Esophagus squamous epithelium (tissue), 5 donors: ENCODE results near the gene NOP9. TPM values are rescaled to one million over a fixed set of nuclear protein-coding genes. Genes with fewer than 3 reads are reported as not detected.
A peak's percentile ranks its signal among the peaks of the same experiment; 100 is the strongest.

Experiments used
- DNase-seq: peaks from one replicate; lab custom pipeline; 2025; lab: John Stamatoyannopoulos, UW
- H3K27ac ChIP-seq, 4 donors: fragments of 200-600 bp; sonication (generic); one replicate each; pipeline ENCODE4 v1.5.1; 2016 to 2019; ENCODE audit warnings: mild to moderate bottlenecking in 1 of 4
- H3K27me3 ChIP-seq, 4 donors: fragments of 200-600 bp; sonication (generic); 1 replicate in 3 of 4; 2 replicates in 1 of 4; pipeline versions ENCODE4 v1.5.1 to v1.6.0; 2017 to 2021; ENCODE audit warnings: antibody characterized with exemption in 1 of 4
- H3K36me3 ChIP-seq, 3 donors: fragments of 200-600 bp; sonication (generic); one replicate each; pipeline ENCODE4 v1.5.1; 2016 to 2019
- H3K4me1 ChIP-seq, 3 donors: fragments of 200-600 bp; sonication (generic); one replicate each; pipeline ENCODE4 v1.5.1; 2017 to 2019
- H3K4me3 ChIP-seq, 4 donors: fragments of 200-600 bp; sonication (generic); 1 replicate in 3 of 4; 2 replicates in 1 of 4; pipeline ENCODE4 v1.5.1; 2016 to 2019; ENCODE audit warnings: mild to moderate bottlenecking in 2 of 4, moderate library complexity in 1 of 4
- H3K9me3 ChIP-seq, 3 donors: fragments of 200-600 bp; sonication (generic); one replicate each; pipeline ENCODE4 v1.5.1; 2016 to 2019
- POLR2A ChIP-seq, 4 donors: fragments of 450-650 bp; IDR thresholded peaks; one replicate each; pipeline ENCODE4 v1.6.1; 2017; ENCODE audit warnings: antibody characterized with exemption in 4 of 4, mild to moderate bottlenecking in 4 of 4, moderate library complexity in 3 of 4
- WGBS, 2 donors: methylation state at CpG; one replicate each; pipeline ENCODE4 v1.1.5; 2018; 5-methylcytosine and 5-hydroxymethylcytosine counted together
- intact Hi-C: fragments of 100-400 bp; cut with DNase I; formaldehyde crosslinking; loops from one replicate; pipeline ENCODE4 v1.15.0; 2022
- total RNA-seq, 4 donors: library from RNA; depleted of rRNA; stranded (reverse); fragments of >200 nt; gene quantifications; one replicate each; pipeline ENCODE4 v1.1.0, GENCODE V29; 2016
- TF ChIP-seq, protein P1 (sequence below), 6 experiments: fragments of 450-650 bp in 4 of 6; fragments of 200-600 bp in 2 of 6; sonication (generic) in 2 of 6; IDR thresholded peaks; one replicate each; pipeline ENCODE4 v1.5.1; 2016 to 2019; ENCODE audit warnings: antibody characterized with exemption in 6 of 6, mild to moderate bottlenecking in 4 of 6, moderate library complexity in 4 of 6
- donor health status: DM: yes; HTN: yes; CAD: no.

NOP9 gene
- total RNA-seq, 4 donors from 2014 or later, result 18.0 to 29.8 (median 25.0) TPM

DNA sequence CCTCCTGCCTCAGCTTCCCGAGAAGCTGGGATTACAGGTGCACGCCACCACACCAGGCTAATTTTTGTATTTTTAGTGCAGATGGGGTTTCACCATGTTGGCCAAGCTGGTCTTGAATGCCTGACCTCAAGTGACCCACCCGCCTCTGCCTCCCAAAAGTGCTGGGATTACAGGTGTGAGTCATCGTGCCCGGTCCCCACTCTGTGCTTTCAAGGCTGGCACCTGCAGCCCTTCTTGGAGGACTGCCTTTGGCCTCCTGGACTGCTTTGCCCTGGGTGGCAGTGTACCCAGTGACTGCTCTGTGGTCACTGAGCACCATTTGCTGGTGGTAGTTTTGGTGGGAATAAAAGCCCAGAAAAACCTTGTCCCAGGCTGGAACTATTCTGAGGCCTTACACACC, 12.7 kb upstream of the NOP9 start:
- intact Hi-C loops, result no loop called here
- 87 to 90% methylated on average over 3 to 5 of the region's 5 CpGs for WGBS, 2 donors
- TF ChIP-seq, protein P1, sequence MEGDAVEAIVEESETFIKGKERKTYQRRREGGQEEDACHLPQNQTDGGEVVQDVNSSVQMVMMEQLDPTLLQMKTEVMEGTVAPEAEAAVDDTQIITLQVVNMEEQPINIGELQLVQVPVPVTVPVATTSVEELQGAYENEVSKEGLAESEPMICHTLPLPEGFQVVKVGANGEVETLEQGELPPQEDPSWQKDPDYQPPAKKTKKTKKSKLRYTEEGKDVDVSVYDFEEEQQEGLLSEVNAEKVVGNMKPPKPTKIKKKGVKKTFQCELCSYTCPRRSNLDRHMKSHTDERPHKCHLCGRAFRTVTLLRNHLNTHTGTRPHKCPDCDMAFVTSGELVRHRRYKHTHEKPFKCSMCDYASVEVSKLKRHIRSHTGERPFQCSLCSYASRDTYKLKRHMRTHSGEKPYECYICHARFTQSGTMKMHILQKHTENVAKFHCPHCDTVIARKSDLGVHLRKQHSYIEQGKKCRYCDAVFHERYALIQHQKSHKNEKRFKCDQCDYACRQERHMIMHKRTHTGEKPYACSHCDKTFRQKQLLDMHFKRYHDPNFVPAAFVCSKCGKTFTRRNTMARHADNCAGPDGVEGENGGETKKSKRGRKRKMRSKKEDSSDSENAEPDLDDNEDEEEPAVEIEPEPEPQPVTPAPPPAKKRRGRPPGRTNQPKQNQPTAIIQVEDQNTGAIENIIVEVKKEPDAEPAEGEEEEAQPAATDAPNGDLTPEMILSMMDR (IDR thresholded peaks at IDR 0.05), result no peak
- no peak for TF ChIP-seq POLR2A (IDR thresholded peaks at IDR 0.05)
- Histone ChIP-seq H3K27me3 (no peaks in the 10 kb centered on the region), H3K36me3 (peaks cover 16 to 37% (median 22%) of the 10 kb centered on the region in 3 donors), H3K9me3 (no peaks in the 10 kb centered on the region), H3K4me1 (peaks cover 13 to 54% (median 17%) of the 10 kb centered on the region in 3 donors), H3K27ac (peak overlapping the region in 2 of 4 donors; percentile 1 to 23), H3K4me3 (no peak overlapping the region)
- no peak for DNase-seq

DNA sequence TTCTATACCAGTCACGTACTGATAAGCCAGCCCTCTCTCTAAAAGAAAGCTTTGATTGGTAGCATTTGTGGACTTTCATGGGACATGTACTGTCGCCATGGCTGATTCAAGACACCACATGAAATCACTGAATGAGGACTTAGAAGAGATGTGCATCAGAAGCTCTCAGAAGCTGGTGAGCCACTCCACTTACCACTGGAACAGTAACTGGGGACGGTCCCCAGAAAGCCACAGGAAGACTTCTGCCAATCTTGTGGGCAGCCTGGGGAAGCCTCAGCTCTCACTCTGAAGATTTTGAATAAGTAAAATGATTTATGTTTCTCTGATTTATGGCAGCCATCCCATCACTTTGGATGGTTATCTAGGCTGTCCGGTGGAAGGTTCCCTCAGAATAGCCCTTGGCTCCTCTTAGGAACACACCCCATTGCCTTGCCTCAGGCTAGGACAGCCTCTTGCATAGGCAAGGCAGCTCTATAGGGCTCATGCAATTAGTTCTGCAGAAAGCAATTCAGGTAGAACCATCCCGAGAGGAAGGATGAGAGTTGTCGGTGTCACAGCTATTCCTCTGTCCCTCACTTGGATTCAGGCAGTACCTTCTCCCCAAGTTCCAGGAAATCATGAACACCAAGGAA, 9.9 kb upstream of the NOP9 start:
- TF ChIP-seq POLR2A (IDR thresholded peaks at IDR 0.05), result no peak
- TF ChIP-seq, protein P1 (IDR thresholded peaks at IDR 0.05), result no peak
- peaks cover 22 to 65% (median 24%) of the 10 kb centered on the region in 3 donors for H3K36me3 ChIP-seq
- DNase-seq, result no peak
- peaks cover 6 to 28% (median 8%) of the 10 kb centered on the region in 3 donors for H3K4me1 ChIP-seq
- H3K9me3 ChIP-seq, result no peaks in the 10 kb centered on the region
- WGBS, 2 donors, result 57 to 81% methylated on average over 4 to 5 of the region's 6 CpGs
- no peak overlapping the region for H3K27ac ChIP-seq
- no peak overlapping the region for H3K4me3 ChIP-seq
- H3K27me3 ChIP-seq, result no peaks in the 10 kb centered on the region
- intact Hi-C loops, result no loop called here

DNA sequence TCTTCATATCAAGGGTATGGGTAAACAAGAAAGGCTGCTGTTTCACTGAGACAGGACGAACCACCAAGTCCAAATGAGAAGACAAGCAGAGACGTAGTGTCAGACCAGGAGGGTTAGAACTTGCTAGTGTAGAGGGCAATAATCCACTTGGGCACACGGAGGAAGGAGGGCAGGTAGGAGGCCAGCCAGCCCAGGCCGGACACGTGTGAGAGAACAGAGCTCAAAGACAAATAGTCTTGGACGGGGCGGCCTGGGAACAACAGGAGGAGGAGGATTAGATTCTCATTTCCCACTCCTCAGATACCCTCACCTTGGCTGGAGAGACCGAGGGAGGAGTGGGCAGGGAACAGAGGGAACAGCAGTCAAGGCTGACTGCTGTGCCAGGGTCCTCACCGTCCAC, 8.9 kb upstream of the NOP9 start:
- TF ChIP-seq, protein P1 (IDR thresholded peaks at IDR 0.05), result no peak
- no peak for TF ChIP-seq POLR2A (IDR thresholded peaks at IDR 0.05)
- intact Hi-C loops, result no loop called here
- Histone ChIP-seq H3K4me3 (no peak overlapping the region), H3K36me3 (peaks cover 22 to 74% (median 24%) of the 10 kb centered on the region in 3 donors), H3K27me3 (no peaks in the 10 kb centered on the region), H3K9me3 (no peaks in the 10 kb centered on the region), H3K27ac (no peak overlapping the region), H3K4me1 (peaks cover 5 to 18% (median 5%) of the 10 kb centered on the region in 3 donors)
- WGBS, 2 donors, result 83 to 84% methylated on average over 9 of the region's 9 CpGs
- DNase-seq, result no peak

DNA sequence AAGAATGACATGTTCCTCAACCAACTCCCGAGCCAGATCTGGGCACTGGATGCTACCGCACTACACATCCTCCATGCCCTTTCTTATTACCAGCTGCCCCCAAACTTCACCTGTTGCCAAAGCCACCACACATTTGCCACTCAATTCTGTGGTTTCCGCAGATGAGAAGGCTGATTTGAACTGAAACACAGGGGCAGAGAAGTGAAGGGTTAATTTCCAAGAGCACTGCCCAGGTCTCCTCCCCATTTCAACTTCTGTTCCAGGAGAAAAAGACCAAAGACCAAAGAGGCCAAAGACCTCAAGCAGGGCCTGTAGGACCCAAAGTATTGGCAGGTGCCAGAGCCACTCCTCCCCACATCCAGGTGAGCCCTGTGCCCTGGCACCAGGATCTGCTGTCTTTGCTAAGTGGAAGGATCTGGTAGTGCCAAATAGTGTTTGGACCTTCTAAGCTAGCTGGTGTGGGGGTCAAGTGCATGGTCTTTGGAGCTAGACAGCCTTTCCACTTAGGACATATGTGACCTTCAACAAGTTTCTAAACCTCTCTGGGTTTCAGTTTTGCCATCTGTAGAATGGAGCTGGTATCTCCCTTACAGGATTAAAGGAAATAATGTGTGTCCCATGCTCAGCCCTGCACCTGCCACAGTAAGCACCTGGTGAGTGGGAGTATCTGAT, 8.1 kb upstream of the NOP9 start:
- intact Hi-C loops, result no loop called here
- WGBS, 2 donors, result 85% methylated on average over 3 of the region's 3 CpGs; no CpG with 5 or more reads in 1 of the 2 donors
- H3K36me3 ChIP-seq, result peaks cover 22 to 83% (median 24%) of the 10 kb centered on the region in 3 donors
- DNase-seq, result no peak
- no peak overlapping the region for H3K27ac ChIP-seq
- no peaks in the 10 kb centered on the region for H3K27me3 ChIP-seq
- peaks cover 0 to 15% (median under 1%) of the 10 kb centered on the region in 3 donors for H3K4me1 ChIP-seq
- no peak overlapping the region for H3K4me3 ChIP-seq
- TF ChIP-seq POLR2A (IDR thresholded peaks at IDR 0.05), result no peak
- TF ChIP-seq, protein P1 (IDR thresholded peaks at IDR 0.05), result no peak
- no peaks in the 10 kb centered on the region for H3K9me3 ChIP-seq
